GM12878 (cell line): ENCODE data around the gene TMEM209. TPM values are rescaled to one million over a fixed set of nuclear protein-coding genes. Genes with fewer than 3 reads are reported as not detected.
"Not testable (repeated sequence)": the region's sequence is repeated elsewhere in the genome, so short reads cannot be mapped to it uniquely, and the experiment has no call there.

Source experiments
- ATAC-seq: fragments of 200-7000 bp; cut with Tn5 transposase; 3 replicates; pipeline ENCODE4 v1.9.1; 2020; ENCODE audit warnings: mild to moderate bottlenecking, moderate library complexity
- BruUV-seq: library from RNA; stranded (reverse); fragments of 400-500 nt; replicated peaks from 2 replicates; lab custom pipeline; 2021; lab: Mats Ljungman, UMichigan
- CTCF ChIA-PET: fragments of 300-600 bp; sonication (Branson Sonifier 250); formaldehyde crosslinking; extraction: SDS; loops from one replicate; lab custom pipeline; 2021; ENCODE audit warnings: inconsistent platforms; lab: Yijun Ruan, JAX
- POLR2A ChIA-PET: fragments of 350-600 bp; formaldehyde crosslinking; extraction: SDS; loops from one replicate; lab custom pipeline; 2021; ENCODE audit warnings: inconsistent platforms; lab: Charles Lee
- RAD21 ChIA-PET: fragments of 300-600 bp; sonication (Branson Sonifier 250); formaldehyde crosslinking; loops from one replicate; lab custom pipeline; 2023; ENCODE audit warnings: antibody characterized with exemption; ENCODE audit not compliant: unreplicated experiment; lab: Charles Lee
- SMC1A ChIA-PET: fragments of 300-600 bp; sonication (Branson Sonifier 250); formaldehyde crosslinking; loops from one replicate; lab custom pipeline; 2023; ENCODE audit not compliant: unreplicated experiment, uncharacterized antibody; lab: Charles Lee
- DNase-seq: peaks from one replicate; pipeline ENCODE4 v3.0.0-alpha.2; 2011; ENCODE audit warnings: low read depth, low spot score
- FAIRE-seq: peaks from 3 replicates; lab custom pipeline; 2011; peaks lifted over from hg19 to GRCh38; lab: Jason Lieb, UNC
- H2AFZ ChIP-seq: 2 replicates; pipeline ENCODE4 v1.6.0; 2011; ENCODE audit warnings: low read depth, low read length, control low read depth; ENCODE audit not compliant: control insufficient read depth
- H3K27ac ChIP-seq: 2 replicates; pipeline ENCODE4 v1.5.1; 2011; ENCODE audit warnings: control low read depth; ENCODE audit not compliant: control insufficient read depth, insufficient read depth
- H3K27me3 ChIP-seq, 2 experiments: replicated peaks in 1 of 2; 2 replicates each; pipeline versions ENCODE4 v1.6.0 to v1.6.1; 2011; ENCODE audit warnings: low read length in 1 of 2; ENCODE audit not compliant: control insufficient read depth in 2 of 2, insufficient read depth in 2 of 2
- H3K36me3 ChIP-seq, 2 experiments: 2 replicates each; pipeline ENCODE4 v1.5.1; 2011; ENCODE audit warnings: low read length in 1 of 2; ENCODE audit not compliant: control insufficient read depth in 2 of 2, insufficient read depth in 2 of 2
- H3K4me1 ChIP-seq: 2 replicates; pipeline ENCODE4 v1.6.1; 2011; ENCODE audit warnings: mild to moderate bottlenecking, low read length, moderate library complexity, mixed read lengths; ENCODE audit not compliant: control insufficient read depth, insufficient read depth
- H3K4me2 ChIP-seq: 2 replicates; pipeline ENCODE4 v1.6.0; 2011; ENCODE audit warnings: control low read depth; ENCODE audit not compliant: control insufficient read depth, insufficient read depth
- H3K4me3 ChIP-seq: fragments of 200-600 bp; sonication (generic); 2 replicates; pipeline ENCODE4 v1.5.1; 2016
- H3K79me2 ChIP-seq: 2 replicates; pipeline ENCODE4 v1.6.0; 2011; ENCODE audit warnings: low read length; ENCODE audit not compliant: control insufficient read depth, insufficient read depth
- H3K9ac ChIP-seq: 2 replicates; pipeline ENCODE4 v1.8.0; 2011; ENCODE audit warnings: low read length, control low read depth, mixed read lengths; ENCODE audit not compliant: control insufficient read depth, insufficient read depth
- H3K9me3 ChIP-seq: replicated peaks from 3 replicates; pipeline ENCODE4 v1.5.1; 2011; ENCODE audit warnings: mild to moderate bottlenecking, low read length; ENCODE audit not compliant: control insufficient read depth, insufficient read depth
- H4K20me1 ChIP-seq: 2 replicates; pipeline ENCODE4 v1.6.0; 2011; ENCODE audit not compliant: control insufficient read depth, insufficient read depth
- ASH2L ChIP-seq: fragments of 300-600, 200-600 bp; sonication (generic); IDR thresholded peaks from 2 replicates; pipeline ENCODE4 v1.6.1; 2017; ENCODE audit warnings: low read depth, mild to moderate bottlenecking, borderline replicate concordance
- BHLHE40 ChIP-seq, 2 experiments: fragments of 450-650 bp in 1 of 2; IDR thresholded peaks; 2 replicates each; pipeline ENCODE4 v1.6.1; 2011 to 2017; ENCODE audit warnings: low read depth in 2 of 2, borderline replicate concordance in 1 of 2, improper control_type of control experiment in 1 of 2, low read length in 1 of 2, mild to moderate bottlenecking in 1 of 2
- DPF2 ChIP-seq: fragments of 450-650 bp; IDR thresholded peaks from 2 replicates; pipeline ENCODE4 v1.6.1; 2017; ENCODE audit warnings: mild to moderate bottlenecking
- ETV6 ChIP-seq, 2 experiments: fragments of 450-650 bp in 1 of 2; IDR thresholded peaks in 1 of 2; conservative IDR thresholded peaks in 1 of 2; 2 replicates each; pipeline ENCODE4 v1.6.1; 2014; ENCODE audit warnings: antibody characterized with exemption in 1 of 2, borderline replicate concordance in 1 of 2, low read depth in 1 of 2, mild to moderate bottlenecking in 1 of 2, moderate library complexity in 1 of 2
- PRDM15 ChIP-seq: fragments of 450-650 bp; formaldehyde crosslinking; IDR thresholded peaks from 2 replicates; pipeline ENCODE4 v1.4.0; 2020; ENCODE audit warnings: mild to moderate bottlenecking, moderate library complexity
- RUNX3 ChIP-seq: IDR thresholded peaks from 2 replicates; pipeline ENCODE4 v1.6.1; 2012; ENCODE audit warnings: low read length, inconsistent platforms
- WGBS: methylation state at CpG from one replicate; pipeline ENCODE4 v1.1.6; 2016; ENCODE audit warnings: low lambda C conversion rate; ENCODE audit not compliant: insufficient replicate concordance, insufficient coverage; ENCODE audit errors: missing lambda C conversion rate; 5-methylcytosine and 5-hydroxymethylcytosine counted together
- in situ Hi-C: fragments of 300-500 bp; cut with MboI; formaldehyde crosslinking; loops from 9 replicates; pipeline ENCODE4 v1.14.3; 2018; ENCODE audit warnings: mixed read lengths
- intact Hi-C: fragments of 100-400 bp; cut with micrococcal nuclease; formaldehyde crosslinking; loops from one replicate; pipeline ENCODE4 v1.14.2; 2022; ENCODE audit not compliant: unreplicated experiment
- polyA plus RNA-seq, 11 experiments: library from polyadenylated mRNA; depleted of rRNA in 4 of 11; unstranded in 6 of 11; stranded (reverse) in 5 of 11; fragments of >200 nt; fragmentation: Nextera tagmentation in 4 of 11; fragmentation: Illumina TruSeq in 1 of 11; extraction: Ambion mirVana in 4 of 11; extraction: Trizol in 1 of 11; gene quantifications; 1 replicate in 1 of 11; 2 replicates in 10 of 11; pipeline versions ENCODE4 v1.2.1 to v1.2.3, GENCODE V29; 2011 to 2016; ENCODE audit warnings: inconsistent platforms in 2 of 11, missing spikeins in 2 of 11, low read depth in 1 of 11
- total RNA-seq, 4 experiments: library from RNA; depleted of rRNA in 3 of 4; stranded (reverse); fragments of >200 nt in 3 of 4; fragmentation: Illumina TruSeq in 1 of 4; extraction: Trizol in 1 of 4; gene quantifications; 2 replicates each; pipeline versions ENCODE4 v1.2.1 to v1.2.3, GENCODE V29; 2013 to 2021

The TMEM209 gene
- total and polyA plus RNA-seq, 10 of the 15 experiments (the other 5 are each of a cell fraction or from before 2014, with no cell fraction given), result 22.1 to 41.2 (median 35.1) TPM

GRCh38 chr7:130147710-130148325 lies 57.4 kb downstream of the TMEM209 start (continued):
- TF ChIP-seq PRDM15 (CRISPR knock-in tag), result no peak
- no peak for TF ChIP-seq ETV6 (conservative IDR thresholded peaks at IDR 0.05 in 1 of 2, IDR thresholded peaks at IDR 0.05 in 1 of 2; ENCODE audit: borderline replicate concordance in 1 of 2, low read depth in 1 of 2)
- no peak for TF ChIP-seq BHLHE40 (IDR thresholded peaks at IDR 0.05; ENCODE audit: borderline replicate concordance in 1 of 2, low read depth in 2 of 2, low read length in 1 of 2)
- TF ChIP-seq ASH2L, result no peak

- H2AFZ ChIP-seq, result no peak overlapping the region
- H3K4me1 ChIP-seq, result peaks cover 34% of the 10 kb centered on the region
- intact Hi-C loops, result no loop called here
- no peaks in the 10 kb centered on the region for H3K79me2 ChIP-seq
- POLR2A ChIA-PET, result interaction anchor here (0.6 kb wide), 1 partner anchor 198 kb away, joined by 5 read pairs; no protein-coding TSS in a partner anchor
- 0 out of 2 replicates have a peak, but pooled peaks have one; percentile 30 for TF ChIP-seq RUNX3
- TF ChIP-seq DPF2, result no peak
- TF ChIP-seq, all 136 proteins: peak for 1
- FAIRE-seq (no peak), DNase-seq (no peak), ATAC-seq (no peak)
- 90% methylated on average over 8 of the region's 9 CpGs for WGBS
- BruUV-seq, result no TSS peak
- Histone ChIP-seq H3K9me3 (peaks cover 3% of the 10 kb centered on the region; the same call in 2 of the 3 replicates), H3K9ac (no peak overlapping the region), H3K27me3 (no peaks in the 10 kb centered on the region), H3K27ac (no peak overlapping the region), H3K4me3 (no peak overlapping the region), H3K36me3 (no peaks in the 10 kb centered on the region), H3K4me2 (no peak overlapping the region), H4K20me1 (no peaks in the 10 kb centered on the region)
- CTCF ChIA-PET, result no interaction called here
- in situ Hi-C loops, result no loop called here
- SMC1A ChIA-PET, result interaction anchor here (1.2 kb wide), 1 partner anchor 111 kb away, joined by 3 read pairs; no protein-coding TSS in a partner anchor
- RAD21 ChIA-PET, result interaction anchor here (0.6 kb wide), 1 partner anchor 338 kb away, joined by 4 read pairs; no protein-coding TSS in a partner anchor
Observed at GRCh38 chr7:130146693-130147405, 58.4 kb downstream of the TMEM209 start.

GRCh38 chr7:130146142-130146541 lies 59.1 kb downstream of the TMEM209 start:
- H3K27me3 ChIP-seq, H3K27ac ChIP-seq, BruUV-seq, in situ Hi-C loops, H3K36me3 ChIP-seq, intact Hi-C loops, H3K79me2 ChIP-seq, H3K9me3 ChIP-seq, H3K4me3 ChIP-seq, FAIRE-seq, H3K4me2 ChIP-seq, H3K9ac ChIP-seq, ATAC-seq, H4K20me1 ChIP-seq, DNase-seq, H2AFZ ChIP-seq: not testable (repeated sequence)
- SMC1A ChIA-PET, result interaction anchor here (1.2 kb wide), 1 partner anchor 112 kb away, joined by 3 read pairs; no protein-coding TSS in a partner anchor
- WGBS, result 82% methylated on average over 5 of the region's 5 CpGs
- CTCF ChIA-PET, result interaction anchor here (0.8 kb wide), 1 partner anchor 21 kb away, joined by 3 read pairs; no protein-coding TSS in a partner anchor
- RAD21 ChIA-PET, result interaction anchor here (0.6 kb wide), 2 partner anchors 338 to 611 kb away, joined by 4 read pairs; no protein-coding TSS in a partner anchor
- POLR2A ChIA-PET, result interaction anchor here (0.6 kb wide), 1 partner anchor 197 kb away, joined by 5 read pairs; no protein-coding TSS in a partner anchor
- peaks cover 37% of the 10 kb centered on the region for H3K4me1 ChIP-seq
